HG02970 (cell line): Measurements from ENCODE around the gene RNFT2.

Experiments
- ATAC-seq: cut with Tn5 transposase; IDR thresholded peaks from one replicate; pipeline ENCODE4 v1.9.1; 2021; ENCODE audit warnings: mild to moderate bottlenecking, moderate library complexity, moderate number of reproducible peaks; ENCODE audit not compliant: unreplicated experiment, low FRiP score

The RNFT2 gene

GRCh38 chr12:116864371-116865160 is 126.5 kb downstream of the RNFT2 start:
- no peak for ATAC-seq

- ATAC-seq = no peak
Measured at GRCh38 chr12:116867523-116867922, 129.4 kb downstream of the RNFT2 start.

GRCh38 chr12:116870306-116870705 is 132.2 kb downstream of the RNFT2 start:
- no peak for ATAC-seq

GRCh38 chr12:116874324-116874995 is 136.3 kb downstream of the RNFT2 start:
- ATAC-seq = no peak

- no peak for ATAC-seq
Measured at GRCh38 chr12:116876151-116876869, 138.2 kb downstream of the RNFT2 start.

- no peak for ATAC-seq
Measured at GRCh38 chr12:116878567-116879508, 140.7 kb downstream of the RNFT2 start.

GRCh38 chr12:116879509-116880212 is 141.5 kb downstream of the RNFT2 start:
- ATAC-seq = no peak

GRCh38 chr12:116880213-116880816 is 142.2 kb downstream of the RNFT2 start:
- no peak for ATAC-seq

GRCh38 chr12:116880817-116881324 is 142.8 kb downstream of the RNFT2 start:
- ATAC-seq = no peak

- ATAC-seq = no peak
Measured at GRCh38 chr12:116881325-116881876, 143.3 kb downstream of the RNFT2 start, which contains the start of gene HRK. Gene HRK (minus strand): TSS chr12:116881441. CDS start chr12:116881307, 134 bp downstream.

GRCh38 chr12:116881877-116882507 is 143.9 kb downstream of the RNFT2 start:
- no peak for ATAC-seq

GRCh38 chr12:116882742-116883141 is 144.6 kb downstream of the RNFT2 start:
- ATAC-seq = no peak

- no peak for ATAC-seq
Measured at GRCh38 chr12:116884871-116885270, 146.8 kb downstream of the RNFT2 start.

- no peak for ATAC-seq
Measured at GRCh38 chr12:116885491-116885890, 147.4 kb downstream of the RNFT2 start.

GRCh38 chr12:116887244-116887643 is 149.1 kb downstream of the RNFT2 start:
- ATAC-seq = no peak

GRCh38 chr12:116887897-116888296 is 149.8 kb downstream of the RNFT2 start:
- no peak for ATAC-seq

GRCh38 chr12:116890330-116890729 is 152.2 kb downstream of the RNFT2 start:
- no peak for ATAC-seq

GRCh38 chr12:116891019-116891418 is 152.9 kb downstream of the RNFT2 start:
- no peak for ATAC-seq
